ENCODE measurements around the gene PTPRN2.
"Not testable (repeated sequence)": the region's sequence is repeated elsewhere in the genome, so short reads cannot be mapped to it uniquely, and the experiment has no call there.

PTPRN2 gene

DNA sequence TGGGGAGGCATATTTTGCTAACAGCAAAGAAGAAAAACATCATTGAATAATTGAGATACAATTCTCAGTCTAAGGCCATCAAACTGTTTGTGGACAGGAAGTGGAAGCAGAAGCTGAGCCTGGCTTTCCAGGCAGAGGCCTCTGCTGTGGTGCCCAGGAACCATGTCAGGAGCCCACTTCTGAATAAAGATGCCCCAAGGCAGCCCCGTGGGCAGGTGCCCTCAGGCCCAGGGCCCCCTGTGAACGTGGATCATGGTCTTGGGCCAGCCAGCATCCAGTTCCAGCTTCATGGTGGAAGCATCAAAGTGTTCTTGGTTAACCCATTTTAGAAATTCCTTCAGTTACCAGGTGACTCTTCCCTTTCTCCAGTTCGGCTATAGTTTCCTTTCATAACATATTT, 346.8 kb downstream of the PTPRN2 start:
- no peak for DNase-seq

DNA sequence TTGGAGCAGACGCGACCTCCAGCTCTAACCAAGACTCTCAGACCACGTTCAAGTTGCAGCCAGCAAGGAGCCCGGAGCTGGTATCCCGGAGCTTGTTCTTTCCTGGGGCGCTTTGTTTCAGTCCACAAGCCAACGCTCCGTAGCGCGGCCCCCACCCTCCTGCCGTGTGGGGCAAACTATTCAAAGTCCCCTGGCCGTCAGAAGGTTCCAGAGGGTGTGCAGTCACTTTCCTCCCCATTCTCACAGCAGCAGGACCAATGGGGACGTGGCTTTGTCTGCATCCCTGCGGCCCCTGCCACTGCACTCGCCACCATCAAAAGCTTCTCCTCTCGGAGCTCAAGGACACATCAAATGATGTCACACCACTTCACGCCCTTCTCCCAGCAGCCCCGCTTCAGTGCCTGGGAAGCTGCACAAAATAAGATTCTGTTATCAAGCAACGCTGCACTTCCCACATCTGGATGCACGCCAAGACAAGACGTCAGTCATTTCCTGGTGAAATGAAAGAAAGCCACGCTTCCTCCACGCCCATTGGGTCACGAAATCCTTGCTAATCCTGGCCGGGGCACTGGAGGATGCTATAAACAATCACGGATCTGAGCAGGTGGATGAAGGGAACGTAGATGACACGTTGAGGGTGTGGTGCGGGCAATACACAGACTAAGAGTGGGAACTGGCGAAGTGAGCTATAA, 348.2 kb downstream of the PTPRN2 start:
- DNase-seq, result no peak

GRCh38 chr7:158238616-158239289, 348.9 kb downstream of the PTPRN2 start:
- no peak for DNase-seq

- DNase-seq, result no peak
Observed at GRCh38 chr7:158237672-158238335, 349.8 kb downstream of the PTPRN2 start.

DNA sequence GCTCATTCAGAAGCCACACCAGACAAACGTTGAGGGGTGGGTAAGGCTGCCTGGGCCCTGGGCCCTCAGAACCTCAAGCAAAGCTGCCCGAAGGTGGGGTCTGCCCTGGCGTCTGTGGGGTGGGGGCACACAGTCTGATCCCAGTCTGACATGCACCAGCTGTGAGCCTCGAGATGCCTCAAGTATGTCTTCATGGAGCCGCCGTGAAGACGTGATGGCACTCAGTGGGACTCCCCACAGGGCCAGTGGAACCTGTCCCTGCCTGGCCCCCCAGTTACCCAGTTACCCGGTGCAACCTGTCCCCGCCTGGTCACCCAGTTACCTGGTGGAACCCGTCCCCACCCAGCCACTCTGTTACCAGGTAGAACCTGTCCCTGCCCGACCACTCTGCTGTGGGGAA, 351.2 kb downstream of the PTPRN2 start:
- DNase-seq, result no peak

DNA sequence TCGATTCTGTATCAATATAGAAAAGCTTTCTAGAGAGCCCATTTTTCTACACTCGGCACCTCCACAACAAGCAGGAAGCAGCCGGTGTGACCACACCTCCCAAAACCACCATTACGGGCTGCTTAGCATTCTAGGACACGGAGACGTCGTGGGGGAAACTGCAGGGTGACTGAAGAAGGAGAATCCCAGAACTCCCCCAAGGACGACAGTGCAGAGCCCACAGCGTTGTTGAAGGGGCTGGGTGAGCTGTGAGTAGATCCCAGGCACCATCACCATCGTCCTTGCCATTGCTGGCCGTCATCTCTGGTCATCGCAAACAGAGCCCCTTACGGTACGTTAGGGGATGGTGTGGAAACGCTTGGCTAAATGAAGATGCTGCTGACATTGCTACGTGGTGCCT, 351.8 kb downstream of the PTPRN2 start:
- DNase-seq, result no peak

GRCh38 chr7:158229945-158230344, 357.7 kb downstream of the PTPRN2 start:
- no peak for DNase-seq

GRCh38 chr7:158228986-158229385, 358.6 kb downstream of the PTPRN2 start:
- DNase-seq, result no peak

GRCh38 chr7:158228131-158228530, 359.5 kb downstream of the PTPRN2 start:
- no peak for DNase-seq

- no peak for DNase-seq
Observed at GRCh38 chr7:158227258-158227984, 360.2 kb downstream of the PTPRN2 start.

DNA sequence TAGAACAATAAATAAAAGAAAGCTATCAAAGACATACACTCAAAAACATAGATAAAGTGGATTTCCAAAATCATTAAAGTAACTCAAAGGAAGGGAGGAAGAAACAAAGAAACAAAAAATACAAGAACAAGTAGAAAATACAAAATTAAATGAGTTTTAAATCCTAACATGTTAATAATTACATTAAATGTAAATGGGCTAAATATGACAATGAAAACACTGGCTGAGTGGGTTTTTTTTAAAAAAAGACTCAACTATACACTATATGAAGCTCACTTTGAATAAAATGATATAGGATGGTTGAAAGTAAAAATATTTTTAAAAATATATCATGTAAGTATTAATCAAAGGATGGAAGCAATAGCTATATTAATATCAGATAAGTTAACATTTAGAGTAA, 371.4 kb downstream of the PTPRN2 start:
- DNase-seq, result no peak

- no peak for DNase-seq
Observed at GRCh38 chr7:158209435-158209834, 378.2 kb downstream of the PTPRN2 start.

GRCh38 chr7:158206341-158206740, 381.3 kb downstream of the PTPRN2 start:
- no peak for DNase-seq

DNA sequence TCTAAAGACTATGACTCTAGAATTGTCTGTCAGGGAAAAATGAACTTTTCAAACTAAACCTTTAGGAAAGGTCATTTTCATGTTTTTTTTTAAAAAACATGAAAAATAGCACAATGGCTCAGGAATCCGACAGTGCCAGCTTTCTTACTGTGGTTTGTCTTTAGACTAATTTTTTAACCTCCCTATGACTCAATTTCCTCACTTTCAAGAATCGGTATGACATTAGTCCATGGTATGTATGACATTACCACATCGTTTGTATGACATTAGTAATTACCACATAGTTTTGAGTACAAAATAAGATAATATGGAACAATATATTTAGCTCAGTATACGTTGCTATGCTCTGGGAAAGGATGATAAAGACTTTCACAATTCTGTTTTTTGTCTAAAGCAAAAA, 383.2 kb downstream of the PTPRN2 start:
- no peak for DNase-seq

GRCh38 chr7:158203948-158204347, 383.7 kb downstream of the PTPRN2 start:
- DNase-seq, result not testable (repeated sequence)

DNA sequence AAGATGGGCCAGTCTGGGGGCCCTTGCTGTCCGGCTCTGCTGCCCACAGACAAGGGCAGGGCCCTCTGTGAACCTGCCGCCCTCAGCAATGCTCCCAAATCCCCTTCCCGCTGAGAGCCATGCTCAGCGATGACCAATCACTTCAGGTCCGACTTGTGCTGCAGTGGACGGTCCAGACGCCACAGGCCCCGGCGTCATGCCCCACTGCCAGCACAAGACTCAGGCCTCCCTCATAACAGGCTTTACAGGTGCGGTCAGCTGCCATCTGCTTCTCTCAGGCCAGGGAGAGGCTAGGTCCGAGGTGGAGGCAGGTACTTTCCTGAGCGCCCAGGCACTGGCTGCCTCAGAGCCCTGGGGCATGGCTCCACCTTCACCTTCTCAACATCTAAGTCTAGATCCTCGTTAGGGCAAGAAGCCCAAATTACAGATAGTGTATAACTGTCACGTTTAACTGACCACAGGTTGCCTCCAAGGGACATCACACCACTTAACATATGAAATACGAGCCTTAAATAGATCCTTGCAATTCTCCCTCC, 393.2 kb downstream of the PTPRN2 start:
- DNase-seq, result no peak

- no peak for DNase-seq
Observed at GRCh38 chr7:158193446-158193845, 394.2 kb downstream of the PTPRN2 start.

DNA sequence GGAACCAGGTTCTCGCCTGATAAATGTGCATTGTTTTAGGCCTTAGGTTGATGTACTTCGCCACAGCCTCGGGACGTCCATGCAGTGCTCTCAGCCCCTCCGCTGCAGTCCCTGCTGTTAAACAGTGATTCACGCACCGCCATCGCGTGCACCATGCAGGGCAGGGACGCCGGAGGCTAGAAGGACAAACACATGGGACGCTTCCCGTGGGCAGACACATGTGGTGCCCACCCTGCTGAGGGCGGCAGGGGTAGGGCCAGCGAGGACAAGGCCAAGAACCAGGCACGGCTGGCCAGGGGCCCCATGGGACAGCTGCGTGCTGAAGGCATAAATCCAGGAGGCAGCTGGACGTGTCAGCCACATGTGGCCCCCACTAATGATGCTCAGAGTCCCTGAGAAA, 394.7 kb downstream of the PTPRN2 start:
- no peak for DNase-seq

- DNase-seq, result no peak
Observed at GRCh38 chr7:158192184-158192835, 395.3 kb downstream of the PTPRN2 start.

DNA sequence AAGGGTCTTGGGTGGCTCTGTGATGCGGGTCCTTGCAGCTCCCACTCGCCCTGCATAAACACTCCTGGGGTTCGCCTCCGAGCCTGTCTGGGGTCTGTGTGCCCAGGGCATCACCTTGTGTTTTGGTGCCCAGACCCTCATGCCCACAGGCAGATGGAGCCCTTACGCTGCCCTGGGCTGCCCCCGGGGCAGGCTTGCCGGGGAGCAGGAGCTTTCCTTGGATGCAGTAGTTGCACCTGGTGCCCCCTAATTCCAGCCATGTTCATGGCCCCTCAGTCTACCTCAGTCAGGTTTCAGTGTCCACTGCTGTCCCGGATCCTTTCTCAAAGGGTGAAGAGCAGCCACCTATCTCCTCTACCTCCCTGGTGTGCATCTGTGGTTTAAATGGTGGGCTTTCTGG, 396.0 kb downstream of the PTPRN2 start:
- DNase-seq, result no peak

- no peak for DNase-seq
Observed at GRCh38 chr7:158190756-158191155, 396.9 kb downstream of the PTPRN2 start.

GRCh38 chr7:158188676-158189075, 398.9 kb downstream of the PTPRN2 start:
- no peak for DNase-seq

DNA sequence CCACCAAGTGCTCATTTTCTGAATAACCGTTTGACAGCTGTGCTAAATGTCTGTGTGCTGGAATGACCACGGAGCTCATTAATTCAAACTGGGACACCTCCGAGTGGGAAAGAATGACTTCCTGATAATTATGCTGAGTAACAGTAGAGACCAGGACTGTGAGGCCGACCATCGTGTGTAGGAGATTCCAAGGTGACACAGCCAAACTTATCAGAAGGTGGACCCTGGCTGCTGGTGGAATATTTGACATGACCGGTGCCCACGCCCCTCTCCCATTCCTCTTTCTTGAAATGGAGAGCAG, 400.0 kb downstream of the PTPRN2 start:
- DNase-seq, result no peak
